Skeletal muscle cell (primary cell): ENCODE measurements around the gene DRAXIN.

Source experiments
- DNase-seq: peaks from one replicate; pipeline ENCODE4 v3.0.0-alpha.2; 2010; ENCODE audit warnings: low read depth
- H3K4me3 ChIP-seq: 2 replicates; pipeline ENCODE4 v1.5.1; 2011; ENCODE audit warnings: low read depth, mild to moderate bottlenecking, control low read depth, low read length, moderate library complexity

The DRAXIN gene

GRCh38 chr1:11704691-11705475, 13.4 kb downstream of the DRAXIN start:
- no peak overlapping the region for H3K4me3 ChIP-seq
- DNase-seq = no peak

GRCh38 chr1:11705596-11705995, 14.1 kb downstream of the DRAXIN start:
- no peak for DNase-seq
- H3K4me3 ChIP-seq = no peak overlapping the region

DNA sequence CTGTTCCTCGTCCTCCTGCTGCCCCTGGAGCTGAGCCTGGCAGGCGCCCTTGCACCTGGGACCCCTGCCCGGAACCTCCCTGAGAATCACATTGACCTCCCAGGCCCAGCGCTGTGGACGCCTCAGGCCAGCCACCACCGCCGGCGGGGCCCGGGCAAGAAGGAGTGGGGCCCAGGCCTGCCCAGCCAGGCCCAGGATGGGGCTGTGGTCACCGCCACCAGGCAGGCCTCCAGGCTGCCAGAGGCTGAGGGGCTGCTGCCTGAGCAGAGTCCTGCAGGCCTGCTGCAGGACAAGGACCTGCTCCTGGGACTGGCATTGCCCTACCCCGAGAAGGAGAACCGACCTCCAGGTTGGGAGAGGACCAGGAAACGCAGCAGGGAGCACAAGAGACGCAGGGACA, 14.8 kb downstream of the DRAXIN start:
- no peak for DNase-seq
- H3K4me3 ChIP-seq = no peak overlapping the region

DNA sequence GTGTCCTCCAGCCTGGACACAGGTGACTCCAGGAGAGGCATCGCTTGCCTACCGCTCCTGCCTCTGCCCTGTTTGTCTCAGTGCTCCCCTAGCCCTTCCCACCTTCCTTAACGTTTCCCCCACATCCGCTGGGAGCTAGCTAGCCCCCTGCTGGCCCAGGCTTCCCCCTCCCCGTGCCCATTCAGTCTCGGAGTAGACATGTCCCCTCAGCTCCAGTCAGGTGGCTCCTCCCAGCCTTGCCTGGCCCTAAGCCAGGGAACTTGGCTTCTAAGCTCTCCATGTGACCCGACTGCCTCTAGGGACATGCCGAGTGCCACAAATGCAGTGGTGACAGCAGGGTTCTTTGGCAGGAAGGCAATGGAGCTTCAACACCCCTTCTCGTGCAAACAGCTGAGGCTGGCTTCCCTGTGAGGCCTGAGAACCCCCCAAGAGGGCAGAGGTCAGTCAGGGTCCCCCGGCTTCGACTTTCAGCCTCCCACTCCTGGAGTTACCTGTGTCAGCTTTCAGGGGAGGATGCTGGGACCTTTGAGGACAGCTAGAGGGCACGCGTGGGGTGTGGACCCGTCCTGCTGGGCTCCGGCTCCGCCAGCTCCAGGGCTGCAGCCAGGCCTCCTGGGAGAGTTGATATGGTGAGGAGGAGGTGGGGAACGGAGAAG, 16.2 kb downstream of the DRAXIN start:
- no peak overlapping the region for H3K4me3 ChIP-seq
- no peak for DNase-seq

DNA sequence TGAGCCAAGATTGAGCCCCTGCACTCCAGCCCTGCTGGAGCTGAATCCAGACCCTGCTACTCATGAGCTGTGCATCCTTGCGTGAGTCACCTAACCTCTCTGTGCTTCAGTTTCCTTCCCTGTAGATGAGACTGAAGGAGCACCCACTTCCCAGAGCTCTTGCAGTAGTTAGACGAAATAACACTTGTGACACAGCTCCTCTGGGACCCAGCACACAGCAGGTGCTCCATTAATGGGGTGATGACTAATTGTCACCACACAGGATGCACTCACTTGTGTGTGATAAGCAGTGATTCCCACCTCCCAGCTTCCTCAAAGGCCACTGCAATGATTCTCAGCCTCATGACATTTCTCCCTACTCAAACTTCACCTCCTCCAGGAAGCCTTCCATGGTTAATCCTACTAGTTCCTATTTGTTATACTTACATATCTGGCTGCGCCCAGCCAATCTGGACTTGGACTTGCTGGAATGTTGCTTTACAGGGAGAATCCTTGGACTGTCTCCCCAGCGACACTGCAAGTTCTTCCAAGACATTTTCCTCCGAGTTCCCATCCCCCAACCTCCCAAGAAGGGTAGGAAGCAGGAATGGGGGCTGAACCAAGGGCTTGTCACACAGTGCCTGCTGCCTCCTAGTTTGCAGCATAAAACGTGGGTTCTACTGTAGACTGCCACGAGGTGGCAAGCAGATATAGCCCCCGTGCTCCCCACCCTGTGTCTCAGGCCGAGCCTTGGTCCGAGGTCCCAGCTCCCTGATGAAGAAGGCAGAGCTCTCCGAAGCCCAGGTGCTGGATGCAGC, 17.2 kb downstream of the DRAXIN start:
- no peak for DNase-seq
- no peak overlapping the region for H3K4me3 ChIP-seq

DNA sequence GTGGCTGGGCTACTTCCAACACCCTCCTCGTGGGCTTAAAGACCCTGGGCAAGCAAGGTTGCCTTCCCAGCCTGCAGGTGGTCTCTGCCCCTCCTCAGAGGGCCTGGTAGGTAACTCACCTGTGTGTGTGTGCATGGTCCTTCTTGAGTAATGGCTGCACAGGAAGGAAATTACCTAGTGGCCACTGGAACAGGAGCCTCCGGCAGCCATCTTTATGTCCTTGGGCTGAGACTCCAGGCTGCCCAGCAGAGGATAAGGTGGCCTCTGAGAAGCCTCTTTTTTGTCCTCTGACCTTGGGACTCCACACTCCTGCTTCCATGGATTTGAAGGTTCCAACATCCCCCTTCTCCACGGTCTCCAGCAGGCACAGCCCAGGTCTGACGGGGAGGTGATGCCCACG, 20.0 kb downstream of the DRAXIN start:
- no peak overlapping the region for H3K4me3 ChIP-seq
- no peak for DNase-seq

GRCh38 chr1:11712285-11712684, 20.8 kb downstream of the DRAXIN start:
- no peak for DNase-seq

DNA sequence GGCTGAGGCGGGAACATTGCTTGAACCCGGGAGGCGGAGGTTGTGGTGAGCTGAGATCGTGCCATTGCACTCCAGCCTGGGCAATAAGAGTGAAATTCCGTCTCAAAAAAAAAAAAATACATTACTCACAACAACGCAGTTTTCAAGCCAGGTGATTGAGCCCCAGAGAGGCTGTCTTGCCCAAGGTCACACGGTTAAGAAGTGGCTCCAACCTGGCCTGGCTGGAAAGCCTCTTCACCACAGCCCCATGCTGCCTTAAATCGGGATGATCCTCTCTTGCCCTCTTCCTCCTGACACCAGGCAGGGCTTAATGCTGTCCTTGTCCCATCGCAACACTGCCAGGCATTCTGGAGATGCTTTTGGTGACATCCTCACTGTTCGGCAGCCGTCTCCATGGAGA, 21.6 kb downstream of the DRAXIN start:
- no peak overlapping the region for H3K4me3 ChIP-seq
- no peak for DNase-seq

More at GRCh38 chr1:11712285-11712684, 20.8 kb downstream of the DRAXIN start:
- no peak overlapping the region for H3K4me3 ChIP-seq

DNA sequence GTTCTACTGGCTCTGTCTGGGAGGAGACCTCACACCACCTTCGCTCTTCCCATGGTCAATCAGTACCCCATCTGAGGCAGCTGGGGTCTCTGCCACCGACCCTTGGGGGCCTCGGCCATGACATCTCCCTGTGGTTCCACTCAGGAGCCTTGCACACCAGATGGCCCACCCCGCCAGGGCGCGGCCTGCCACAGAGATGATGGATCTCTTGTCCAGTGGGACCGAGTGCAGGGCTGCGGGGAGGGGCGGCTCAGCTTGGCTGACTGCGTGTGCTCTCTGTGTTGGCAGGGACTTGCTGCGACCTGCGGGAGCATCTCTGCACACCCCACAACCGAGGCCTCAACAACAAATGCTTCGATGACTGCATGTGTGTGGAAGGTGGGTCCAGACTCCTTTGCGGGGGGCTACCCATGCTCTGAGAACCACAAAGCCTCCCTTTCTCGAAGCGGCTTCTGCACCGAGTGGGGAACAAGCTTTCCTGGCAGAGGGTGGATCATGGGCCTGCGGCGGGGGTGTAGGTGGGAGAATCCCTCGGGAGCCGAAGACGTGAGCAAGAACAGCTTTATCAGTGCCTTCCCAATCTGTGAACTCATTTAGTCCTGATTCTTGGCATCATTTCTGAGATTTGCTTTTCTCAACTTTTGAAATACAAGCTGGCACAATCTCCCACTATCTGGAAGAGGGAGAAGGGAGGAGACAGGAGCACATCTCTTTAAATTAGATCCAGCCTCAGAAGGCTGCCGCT, 23.5 kb downstream of the DRAXIN start:
- no peak overlapping the region for H3K4me3 ChIP-seq
- DNase-seq = no peak

GRCh38 chr1:11719313-11720032, 28.0 kb downstream of the DRAXIN start:
- peak overlapping the region; percentile 24 for H3K4me3 ChIP-seq
- DNase-seq = no peak

GRCh38 chr1:11720033-11720376, 28.5 kb downstream of the DRAXIN start:
- no peak for DNase-seq
- H3K4me3 ChIP-seq = no peak overlapping the region

DNA sequence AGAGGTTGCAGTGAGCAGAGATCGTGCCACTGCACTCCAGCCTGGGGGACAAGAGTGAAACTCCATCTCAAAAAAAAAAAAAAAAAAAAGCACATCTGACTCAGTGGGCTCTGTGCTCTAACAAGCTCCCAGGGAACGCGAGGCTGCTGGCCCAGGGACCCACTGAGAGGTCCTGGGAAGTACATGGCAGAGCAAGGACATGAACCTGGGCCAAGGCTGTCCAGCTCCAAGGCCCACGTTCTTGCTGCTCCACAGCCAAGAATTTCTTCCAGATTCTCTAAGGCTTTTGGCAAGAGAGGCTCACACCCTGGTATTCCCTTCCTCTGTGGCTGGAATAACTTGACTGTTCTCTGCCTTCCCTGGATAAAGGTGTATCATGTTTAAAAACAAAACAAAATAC, 29.0 kb downstream of the DRAXIN start:
- no peak for DNase-seq
- no peak overlapping the region for H3K4me3 ChIP-seq

DNA sequence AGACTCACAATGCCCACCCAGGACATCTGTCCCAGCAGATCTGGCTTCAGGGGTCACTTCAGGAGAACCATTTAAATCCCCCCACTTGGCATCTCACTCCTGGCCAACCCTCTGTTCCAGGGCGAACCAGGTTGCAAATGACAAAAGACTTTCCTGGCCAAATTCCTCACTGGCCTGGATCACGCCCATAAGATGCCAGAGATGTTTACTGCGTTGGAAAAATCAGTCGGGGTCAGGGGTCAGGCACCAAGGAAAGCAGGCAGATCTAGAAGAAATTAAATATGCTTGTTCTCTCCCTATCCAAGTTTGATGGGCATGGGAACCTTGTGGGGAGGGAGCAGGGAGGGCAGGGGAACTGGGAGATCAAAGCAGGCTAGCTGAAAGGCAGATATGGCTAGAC, 29.8 kb downstream of the DRAXIN start:
- no peak for DNase-seq
- no peak overlapping the region for H3K4me3 ChIP-seq

GRCh38 chr1:11722538-11722937, 31.0 kb downstream of the DRAXIN start:
- no peak for DNase-seq
- no peak overlapping the region for H3K4me3 ChIP-seq

DNA sequence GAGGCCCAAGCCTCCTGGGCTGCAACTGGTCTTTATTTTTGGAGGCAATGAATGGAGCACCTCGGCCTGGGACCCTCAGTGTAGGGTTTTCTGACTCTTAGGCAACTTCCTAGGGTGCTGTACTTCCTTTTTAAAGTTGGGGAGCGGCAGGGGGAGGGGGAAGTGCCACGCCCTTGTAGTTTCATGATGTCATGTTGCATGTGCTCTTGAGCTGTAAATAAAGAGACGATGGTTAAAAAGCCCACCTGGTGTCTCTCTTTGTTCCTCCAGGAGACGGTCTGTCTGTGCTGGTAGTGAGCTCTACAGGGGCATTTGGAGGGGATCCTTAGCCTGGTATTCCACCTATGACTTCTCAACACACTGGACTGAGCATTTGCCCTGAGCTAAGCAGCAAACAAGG, 34.1 kb downstream of the DRAXIN start:
- no peak for DNase-seq
- no peak overlapping the region for H3K4me3 ChIP-seq

DNA sequence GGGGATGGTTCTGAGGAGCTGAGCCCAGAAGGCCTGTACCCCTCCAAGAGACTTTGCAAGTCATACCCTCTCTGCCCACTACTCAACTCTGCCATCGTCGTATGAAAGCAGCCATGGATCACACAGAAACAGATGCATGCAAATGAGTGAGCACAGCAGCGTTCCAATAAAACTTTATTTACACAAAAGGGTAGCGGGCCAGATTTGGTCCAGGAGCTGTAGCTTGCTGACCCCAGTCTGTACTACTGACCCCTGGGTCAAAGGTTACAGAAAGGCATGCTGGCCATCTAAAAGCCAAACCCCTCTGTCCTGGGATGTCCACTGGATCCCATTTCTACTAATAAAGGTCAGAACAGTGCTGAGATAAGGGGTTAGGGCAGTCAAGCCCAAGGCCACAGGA, 35.6 kb downstream of the DRAXIN start:
- DNase-seq = no peak
- H3K4me3 ChIP-seq = no peak overlapping the region

DNA sequence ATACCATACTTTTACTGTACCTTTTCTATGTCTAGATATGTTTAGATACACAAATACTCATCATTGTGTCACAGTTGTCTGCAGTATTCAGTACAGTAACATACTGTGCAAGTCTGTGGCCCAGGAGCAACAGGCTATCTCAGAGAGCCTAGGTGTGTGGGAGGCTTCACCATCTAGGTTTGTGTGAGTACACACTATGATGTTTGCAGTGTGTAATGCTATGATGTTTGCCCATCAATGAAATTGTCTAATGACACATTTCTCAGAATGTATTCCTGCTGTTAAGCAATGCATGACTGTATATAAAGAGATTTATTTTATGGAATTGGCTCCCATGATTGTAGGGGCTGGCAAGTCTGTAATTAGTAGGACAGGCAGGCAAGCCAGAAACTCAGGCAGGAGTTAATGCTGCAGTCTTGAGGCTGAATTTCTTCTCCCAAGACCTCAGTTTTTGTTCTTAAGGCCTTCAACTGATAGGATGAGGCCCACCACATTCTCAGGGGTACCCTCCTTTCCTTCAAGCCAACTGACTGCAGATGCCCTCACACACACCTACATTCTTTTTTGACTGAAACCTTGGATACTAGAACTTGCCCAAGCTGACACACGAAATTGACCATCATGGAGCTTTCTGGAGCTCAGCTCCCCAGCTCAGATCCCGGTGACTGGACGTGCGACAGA, 36.8 kb downstream of the DRAXIN start:
- DNase-seq = no peak

DNA sequence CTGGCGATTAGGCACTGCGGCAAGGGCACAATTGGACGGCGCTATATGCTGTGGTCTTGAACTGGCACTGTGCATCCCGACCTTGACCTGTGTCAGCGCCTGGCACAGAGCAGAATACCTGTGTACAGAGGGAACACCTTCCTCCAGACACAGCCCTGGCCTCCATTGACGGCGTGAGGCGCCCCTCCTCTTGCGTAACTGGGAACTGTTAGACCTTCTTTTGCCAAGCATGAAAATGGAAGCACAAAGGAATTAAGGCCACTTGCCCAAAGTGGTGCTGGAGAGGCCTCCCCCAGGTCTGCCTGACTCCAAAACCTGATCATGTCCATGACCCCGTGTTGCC, 37.6 kb downstream of the DRAXIN start:
- H3K4me3 ChIP-seq = no peak overlapping the region
- no peak for DNase-seq

More for the DNA sequence above, 36.8 kb downstream of the DRAXIN start:
- no peak overlapping the region for H3K4me3 ChIP-seq
